HepG2 (cell line): ENCODE measurements around the gene HNRNPUL2. TPM values are rescaled to one million over a fixed set of nuclear protein-coding genes. Genes with fewer than 3 reads are reported as not detected.

Experiments used
- BCL6 ChIP-seq: IDR thresholded peaks from 2 replicates; pipeline ENCODE4 v1.6.1; 2016; ENCODE audit warnings: missing genetic modification reagents, missing compliant biosample characterization
- CBX1 ChIP-seq: IDR thresholded peaks from one replicate; pipeline ENCODE4 v1.6.1; 2016; ENCODE audit warnings: antibody characterized with exemption, low read depth
- GFI1 ChIP-seq: sonication (generic); formaldehyde crosslinking; IDR thresholded peaks from 2 replicates; pipeline ENCODE4 v1.5.0; 2020; ENCODE audit warnings: missing genetic modification reagents, mild to moderate bottlenecking, borderline replicate concordance
- JDP2 ChIP-seq: sonication (generic); formaldehyde crosslinking; IDR thresholded peaks from 2 replicates; pipeline ENCODE4 v1.8.1; 2022; ENCODE audit warnings: missing genetic modification reagents, borderline replicate concordance
- NRL ChIP-seq: sonication (generic); formaldehyde crosslinking; IDR thresholded peaks from 2 replicates; pipeline ENCODE4 v1.5.0; 2020; ENCODE audit warnings: missing genetic modification reagents, mild to moderate bottlenecking, moderate library complexity, borderline replicate concordance
- RARA ChIP-seq: IDR thresholded peaks from 2 replicates; pipeline ENCODE4 v1.6.1; 2016; ENCODE audit warnings: missing genetic modification reagents, missing compliant biosample characterization
- ZNF124 ChIP-seq: sonication (generic); formaldehyde crosslinking; IDR thresholded peaks from 2 replicates; pipeline ENCODE4 v1.4.0; 2020; ENCODE audit warnings: missing genetic modification reagents
- ZNF703 ChIP-seq: sonication (generic); formaldehyde crosslinking; IDR thresholded peaks from 2 replicates; pipeline ENCODE4 v1.5.1; 2020; ENCODE audit warnings: missing genetic modification reagents, mild to moderate bottlenecking, moderate library complexity, borderline replicate concordance
- ZNF782 ChIP-seq: sonication (generic); formaldehyde crosslinking; IDR thresholded peaks from 2 replicates; pipeline ENCODE4 v1.4.0; 2020; ENCODE audit warnings: missing genetic modification reagents, mild to moderate bottlenecking, borderline replicate concordance
- ZNF788 ChIP-seq: sonication (generic); formaldehyde crosslinking; IDR thresholded peaks from 2 replicates; pipeline ENCODE4 v1.5.0; 2020; ENCODE audit warnings: mild to moderate bottlenecking, missing genetic modification reagents, borderline replicate concordance
- polyA plus RNA-seq, 8 experiments: library from polyadenylated mRNA; depleted of rRNA in 3 of 8; stranded (reverse) in 7 of 8; unstranded in 1 of 8; fragments of >200 nt; fragmentation: Illumina TruSeq in 4 of 8; extraction: Trizol in 4 of 8; gene quantifications; 2 replicates each; pipeline versions ENCODE4 v1.2.1 to v1.2.3, GENCODE V29; 2011 to 2016; ENCODE audit warnings: low read depth in 4 of 8, missing spikeins in 1 of 8, mixed read lengths in 1 of 8; ENCODE audit not compliant: insufficient read depth in 1 of 8
- total RNA-seq, 5 experiments: library from RNA; depleted of rRNA; stranded (reverse); fragments of >200 nt; fragmentation: Illumina TruSeq; extraction: Trizol; gene quantifications; 2 replicates each; pipeline ENCODE4 v1.2.3, GENCODE V29; 2016; ENCODE audit warnings: low read depth in 1 of 5
- TF ChIP-seq, protein P1 (sequence below): sonication (generic); formaldehyde crosslinking; IDR thresholded peaks from 2 replicates; pipeline ENCODE4 v1.4.0; 2020; ENCODE audit warnings: missing genetic modification reagents
- TF ChIP-seq, protein P2 (sequence below): sonication (generic); formaldehyde crosslinking; IDR thresholded peaks from 2 replicates; pipeline ENCODE4 v1.5.0; 2020; ENCODE audit warnings: mild to moderate bottlenecking, missing genetic modification reagents

HNRNPUL2 gene
- total and polyA plus RNA-seq, 2 of the 13 experiments (the other 11 are each of a cell fraction or from before 2014, with no cell fraction given), result 8.4 to 9.6 TPM

GRCh38 chr11:62666259-62666926 lies 60.9 kb downstream of the HNRNPUL2 start (continued):
- TF ChIP-seq ZNF782 (CRISPR knock-in tag), result no peak
- TF ChIP-seq, protein P1, sequence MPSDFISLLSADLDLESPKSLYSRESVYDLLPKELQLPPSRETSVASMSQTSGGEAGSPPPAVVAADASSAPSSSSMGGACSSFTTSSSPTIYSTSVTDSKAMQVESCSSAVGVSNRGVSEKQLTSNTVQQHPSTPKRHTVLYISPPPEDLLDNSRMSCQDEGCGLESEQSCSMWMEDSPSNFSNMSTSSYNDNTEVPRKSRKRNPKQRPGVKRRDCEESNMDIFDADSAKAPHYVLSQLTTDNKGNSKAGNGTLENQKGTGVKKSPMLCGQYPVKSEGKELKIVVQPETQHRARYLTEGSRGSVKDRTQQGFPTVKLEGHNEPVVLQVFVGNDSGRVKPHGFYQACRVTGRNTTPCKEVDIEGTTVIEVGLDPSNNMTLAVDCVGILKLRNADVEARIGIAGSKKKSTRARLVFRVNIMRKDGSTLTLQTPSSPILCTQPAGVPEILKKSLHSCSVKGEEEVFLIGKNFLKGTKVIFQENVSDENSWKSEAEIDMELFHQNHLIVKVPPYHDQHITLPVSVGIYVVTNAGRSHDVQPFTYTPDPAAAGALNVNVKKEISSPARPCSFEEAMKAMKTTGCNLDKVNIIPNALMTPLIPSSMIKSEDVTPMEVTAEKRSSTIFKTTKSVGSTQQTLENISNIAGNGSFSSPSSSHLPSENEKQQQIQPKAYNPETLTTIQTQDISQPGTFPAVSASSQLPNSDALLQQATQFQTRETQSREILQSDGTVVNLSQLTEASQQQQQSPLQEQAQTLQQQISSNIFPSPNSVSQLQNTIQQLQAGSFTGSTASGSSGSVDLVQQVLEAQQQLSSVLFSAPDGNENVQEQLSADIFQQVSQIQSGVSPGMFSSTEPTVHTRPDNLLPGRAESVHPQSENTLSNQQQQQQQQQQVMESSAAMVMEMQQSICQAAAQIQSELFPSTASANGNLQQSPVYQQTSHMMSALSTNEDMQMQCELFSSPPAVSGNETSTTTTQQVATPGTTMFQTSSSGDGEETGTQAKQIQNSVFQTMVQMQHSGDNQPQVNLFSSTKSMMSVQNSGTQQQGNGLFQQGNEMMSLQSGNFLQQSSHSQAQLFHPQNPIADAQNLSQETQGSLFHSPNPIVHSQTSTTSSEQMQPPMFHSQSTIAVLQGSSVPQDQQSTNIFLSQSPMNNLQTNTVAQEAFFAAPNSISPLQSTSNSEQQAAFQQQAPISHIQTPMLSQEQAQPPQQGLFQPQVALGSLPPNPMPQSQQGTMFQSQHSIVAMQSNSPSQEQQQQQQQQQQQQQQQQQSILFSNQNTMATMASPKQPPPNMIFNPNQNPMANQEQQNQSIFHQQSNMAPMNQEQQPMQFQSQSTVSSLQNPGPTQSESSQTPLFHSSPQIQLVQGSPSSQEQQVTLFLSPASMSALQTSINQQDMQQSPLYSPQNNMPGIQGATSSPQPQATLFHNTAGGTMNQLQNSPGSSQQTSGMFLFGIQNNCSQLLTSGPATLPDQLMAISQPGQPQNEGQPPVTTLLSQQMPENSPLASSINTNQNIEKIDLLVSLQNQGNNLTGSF (CRISPR knock-in tag), result no peak
- TF ChIP-seq ZNF703 (CRISPR knock-in tag), result no peak
- no peak for TF ChIP-seq GFI1 (CRISPR knock-in tag)
- TF ChIP-seq JDP2 (CRISPR knock-in tag), result no peak
- TF ChIP-seq, protein P2, sequence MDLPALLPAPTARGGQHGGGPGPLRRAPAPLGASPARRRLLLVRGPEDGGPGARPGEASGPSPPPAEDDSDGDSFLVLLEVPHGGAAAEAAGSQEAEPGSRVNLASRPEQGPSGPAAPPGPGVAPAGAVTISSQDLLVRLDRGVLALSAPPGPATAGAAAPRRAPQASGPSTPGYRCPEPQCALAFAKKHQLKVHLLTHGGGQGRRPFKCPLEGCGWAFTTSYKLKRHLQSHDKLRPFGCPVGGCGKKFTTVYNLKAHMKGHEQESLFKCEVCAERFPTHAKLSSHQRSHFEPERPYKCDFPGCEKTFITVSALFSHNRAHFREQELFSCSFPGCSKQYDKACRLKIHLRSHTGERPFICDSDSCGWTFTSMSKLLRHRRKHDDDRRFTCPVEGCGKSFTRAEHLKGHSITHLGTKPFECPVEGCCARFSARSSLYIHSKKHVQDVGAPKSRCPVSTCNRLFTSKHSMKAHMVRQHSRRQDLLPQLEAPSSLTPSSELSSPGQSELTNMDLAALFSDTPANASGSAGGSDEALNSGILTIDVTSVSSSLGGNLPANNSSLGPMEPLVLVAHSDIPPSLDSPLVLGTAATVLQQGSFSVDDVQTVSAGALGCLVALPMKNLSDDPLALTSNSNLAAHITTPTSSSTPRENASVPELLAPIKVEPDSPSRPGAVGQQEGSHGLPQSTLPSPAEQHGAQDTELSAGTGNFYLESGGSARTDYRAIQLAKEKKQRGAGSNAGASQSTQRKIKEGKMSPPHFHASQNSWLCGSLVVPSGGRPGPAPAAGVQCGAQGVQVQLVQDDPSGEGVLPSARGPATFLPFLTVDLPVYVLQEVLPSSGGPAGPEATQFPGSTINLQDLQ, result no peak
- no peak for TF ChIP-seq BCL6 (CRISPR knock-in tag)
- TF ChIP-seq ZNF788 (CRISPR knock-in tag), result 0 out of 2 replicates have a peak, but pooled peaks have one; percentile 14
- TF ChIP-seq ZNF124 (CRISPR knock-in tag), result no peak
- no peak for TF ChIP-seq RARA (CRISPR knock-in tag)
- TF ChIP-seq NRL (CRISPR knock-in tag), result peak; percentile 76; the same call in 1 of the 2 replicates
- no peak for TF ChIP-seq CBX1
- TF ChIP-seq, all 625 proteins: peak for 36
